ENCODE measurements around the gene ARHGEF18.
"Not testable (repeated sequence)": the region's sequence is repeated elsewhere in the genome, so short reads cannot be mapped to it uniquely, and the experiment has no call there.

ARHGEF18 gene

DNA sequence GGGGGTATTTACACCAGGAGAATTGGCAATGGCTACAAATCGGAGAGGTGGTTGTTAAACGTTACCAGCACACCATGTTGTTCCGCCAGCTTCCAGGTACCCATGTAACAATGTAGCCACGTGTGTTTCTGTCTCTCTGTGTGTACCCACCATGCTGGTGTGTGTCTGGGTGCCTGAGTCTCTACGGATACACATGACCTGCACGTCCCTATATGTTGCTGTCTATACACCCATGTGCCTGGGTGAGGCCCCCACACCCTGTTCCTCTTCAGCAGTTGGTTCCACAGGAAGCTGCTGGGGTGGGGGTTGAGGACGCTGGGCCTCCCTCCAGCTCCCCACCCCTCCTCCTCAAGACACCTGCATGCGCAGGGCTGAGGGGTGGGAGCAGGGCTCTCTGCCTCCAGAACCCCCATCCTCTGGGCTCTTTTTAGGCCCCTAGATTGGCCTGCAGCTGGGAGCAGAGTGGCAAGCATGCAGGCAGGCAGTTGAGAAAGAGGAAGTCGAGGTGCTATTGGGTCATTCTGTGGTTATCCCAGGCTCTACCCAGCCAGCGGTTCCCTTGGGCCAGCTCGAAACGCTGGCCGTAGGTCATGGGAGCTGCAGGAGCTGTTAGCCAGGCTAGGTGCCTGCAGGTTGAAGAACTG, at the start of gene ARHGEF18:
Gene ARHGEF18, plus strand, starts transcription at position 351 of the 644 bp plus-strand sequence. CDS start 13,954 bp downstream, outside the sequence.
- no peak for DNase-seq

GRCh38 chr19:7301525-7301924, 47.2 kb upstream of the ARHGEF18 start:
- no peak for DNase-seq

DNA sequence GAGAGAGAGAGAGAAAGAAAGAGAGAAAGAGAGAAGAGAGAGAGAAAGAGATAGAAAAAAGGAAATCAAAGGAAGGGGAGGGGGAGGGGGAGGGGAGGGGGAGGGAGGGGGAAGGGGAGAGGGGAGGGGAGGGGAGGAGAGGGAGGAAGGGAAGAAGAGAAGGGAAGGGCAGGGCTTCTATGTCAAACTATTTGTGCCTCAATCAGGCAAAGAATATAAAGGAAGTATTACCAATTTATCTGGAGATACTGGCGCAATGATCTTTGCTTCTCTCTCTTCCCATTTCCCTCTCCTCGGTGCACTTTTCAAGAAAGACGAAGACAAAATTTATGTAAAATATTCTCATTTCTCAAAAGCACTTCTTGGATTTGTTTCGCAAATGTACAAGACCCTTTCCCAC, 45.3 kb upstream of the ARHGEF18 start:
- DNase-seq = no peak

- no peak for DNase-seq
These were observed 44.5 kb upstream of the ARHGEF18 start for GRCh38 chr19:7304200-7304599.

DNA sequence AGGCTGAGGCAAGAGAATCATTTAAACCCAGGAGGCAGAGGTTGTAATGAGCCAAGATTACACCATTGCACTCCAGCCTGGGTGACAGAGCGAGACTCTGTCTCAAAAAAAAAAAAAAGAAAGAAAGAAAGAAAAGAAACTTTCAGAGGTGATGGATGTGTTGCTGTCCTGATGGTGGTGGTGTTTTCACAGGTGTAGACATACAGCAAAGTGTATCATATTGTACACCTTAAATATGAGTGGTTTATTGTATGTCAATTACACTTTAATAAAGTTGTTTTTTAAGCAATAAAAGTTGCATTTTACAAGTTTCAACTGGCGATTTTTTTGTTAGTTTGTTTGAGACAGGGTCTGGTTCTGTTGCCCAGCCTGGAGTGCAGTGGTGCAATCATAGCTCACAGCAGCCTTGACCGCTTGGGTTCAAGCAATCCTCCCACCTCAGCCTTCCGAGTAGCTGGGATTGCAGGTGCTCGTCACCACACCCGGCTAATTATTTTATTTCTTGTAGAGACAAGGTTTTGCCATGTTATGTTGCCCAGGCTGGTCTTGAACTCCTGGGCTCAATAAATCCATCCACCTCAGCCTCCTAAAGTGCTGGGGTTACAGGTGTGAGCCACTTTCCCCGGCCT, 41.0 kb upstream of the ARHGEF18 start:
- DNase-seq = no peak

- not testable (repeated sequence) for DNase-seq
These were observed 40.4 kb upstream of the ARHGEF18 start for GRCh38 chr19:7308327-7308726.

DNA sequence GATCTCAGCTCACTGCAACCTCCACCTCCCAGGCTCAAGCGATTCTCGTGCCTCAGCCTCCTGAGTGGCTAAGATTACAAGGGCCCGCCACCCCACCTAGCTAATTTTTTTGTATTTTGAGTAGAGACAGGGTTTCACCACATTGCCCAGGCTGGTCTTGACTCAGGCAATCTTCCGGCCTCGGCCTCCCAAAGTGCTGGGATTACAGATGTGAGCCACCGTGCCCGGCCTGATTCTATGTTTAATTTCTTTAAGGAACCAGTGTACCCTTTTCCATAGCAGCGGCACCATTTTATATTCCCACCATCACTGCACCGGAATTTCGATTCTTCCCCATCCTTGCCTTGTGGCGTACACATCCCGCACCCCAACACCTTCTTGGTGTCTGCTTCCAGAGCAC, 36.8 kb upstream of the ARHGEF18 start:
- DNase-seq = no peak

DNA sequence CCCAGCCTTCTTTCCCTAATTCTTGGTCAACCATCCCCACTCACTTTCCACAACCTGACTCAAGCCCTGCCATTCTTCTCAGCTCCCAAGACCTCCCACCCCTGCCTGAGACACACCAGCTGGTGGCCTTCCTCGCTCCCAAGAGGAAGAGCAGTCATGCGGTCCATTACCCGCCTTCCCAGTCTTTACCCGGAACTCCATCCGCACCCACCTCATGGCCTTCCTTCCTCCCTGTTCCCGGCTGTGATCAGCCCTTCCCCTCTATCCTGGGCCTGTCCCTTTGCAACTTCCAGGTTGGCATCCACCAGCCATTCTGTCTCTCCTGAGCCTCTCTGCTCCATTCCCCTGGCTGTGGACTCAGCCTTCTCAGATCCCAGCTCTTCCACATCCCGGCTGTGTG, 35.9 kb upstream of the ARHGEF18 start:
- DNase-seq = no peak

GRCh38 chr19:7318176-7318575, 30.6 kb upstream of the ARHGEF18 start:
- DNase-seq = no peak

DNA sequence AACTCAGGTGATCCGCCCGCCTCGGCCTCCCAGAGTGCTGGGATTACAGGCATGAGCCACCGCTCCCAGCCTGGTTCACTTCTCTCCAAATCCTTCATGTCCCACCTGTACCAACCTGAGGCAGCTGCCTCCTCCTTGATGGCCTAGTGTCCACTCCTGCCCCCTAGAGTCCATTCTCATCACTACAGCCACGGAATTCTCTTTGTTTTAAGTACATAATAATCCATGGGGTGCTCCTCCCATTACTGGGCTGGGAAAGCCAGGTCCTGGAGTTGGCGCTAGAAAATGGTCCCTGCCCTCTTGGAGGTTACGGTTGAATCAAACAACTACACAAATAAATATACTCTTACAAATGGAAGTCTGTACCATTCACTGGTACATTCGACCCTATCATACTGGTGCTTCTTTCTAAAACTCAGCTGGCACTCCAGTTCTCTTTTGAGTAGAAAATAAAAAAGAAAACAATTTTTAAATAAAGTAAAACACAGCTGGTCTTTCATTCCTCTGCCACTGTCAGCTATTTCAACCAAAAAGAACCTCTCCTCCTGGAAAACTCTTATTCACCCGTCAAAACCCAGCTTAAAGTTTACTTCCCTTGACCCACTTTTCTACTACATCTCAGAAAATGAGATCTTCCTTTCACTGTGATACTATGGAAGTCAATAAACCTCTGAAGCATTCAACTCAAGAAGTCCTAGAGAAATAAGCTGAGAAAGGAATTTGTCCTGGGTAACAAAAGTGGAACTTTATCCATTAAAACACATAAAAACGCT, 22.4 kb upstream of the ARHGEF18 start:
- peak in 1 of 3 experiments; percentile 8 for DNase-seq

- DNase-seq = no peak
These were observed 20.9 kb upstream of the ARHGEF18 start for GRCh38 chr19:7327802-7328201.

DNA sequence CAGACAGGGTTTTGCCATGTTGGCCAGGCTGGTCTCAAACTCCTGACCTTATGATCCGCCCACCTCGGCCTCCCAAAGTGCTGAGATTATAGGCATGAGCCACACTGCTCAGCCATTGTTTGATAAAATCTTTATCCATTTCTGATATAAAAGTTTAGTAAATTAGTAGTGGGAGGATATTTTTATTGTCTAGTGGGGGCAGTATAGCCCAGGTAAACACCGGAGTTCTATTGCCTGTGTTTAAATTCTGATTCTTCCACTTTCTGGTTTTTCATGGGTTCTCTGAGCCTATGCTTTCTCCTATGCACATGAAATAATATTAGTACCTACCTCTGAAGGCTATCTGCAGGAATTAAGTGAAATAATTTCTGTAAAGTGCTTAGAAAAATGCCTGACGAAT, 20.1 kb upstream of the ARHGEF18 start:
- no peak for DNase-seq

DNA sequence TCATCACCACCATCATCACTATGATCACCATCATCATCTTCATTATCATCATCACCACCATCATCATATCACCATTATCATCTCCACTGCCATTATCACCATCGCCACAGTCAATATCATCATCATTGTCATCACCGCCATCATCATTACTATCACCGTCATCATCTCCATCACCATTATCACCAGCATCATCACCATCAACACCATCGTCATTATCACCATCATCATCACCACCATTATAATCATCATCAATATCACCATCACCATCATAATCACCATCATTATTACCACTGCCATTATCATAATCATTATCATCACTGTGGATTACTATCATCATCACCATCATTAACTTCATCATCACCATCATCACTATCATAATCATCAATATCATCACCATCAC, 17.3 kb upstream of the ARHGEF18 start:
- DNase-seq = no peak

DNA sequence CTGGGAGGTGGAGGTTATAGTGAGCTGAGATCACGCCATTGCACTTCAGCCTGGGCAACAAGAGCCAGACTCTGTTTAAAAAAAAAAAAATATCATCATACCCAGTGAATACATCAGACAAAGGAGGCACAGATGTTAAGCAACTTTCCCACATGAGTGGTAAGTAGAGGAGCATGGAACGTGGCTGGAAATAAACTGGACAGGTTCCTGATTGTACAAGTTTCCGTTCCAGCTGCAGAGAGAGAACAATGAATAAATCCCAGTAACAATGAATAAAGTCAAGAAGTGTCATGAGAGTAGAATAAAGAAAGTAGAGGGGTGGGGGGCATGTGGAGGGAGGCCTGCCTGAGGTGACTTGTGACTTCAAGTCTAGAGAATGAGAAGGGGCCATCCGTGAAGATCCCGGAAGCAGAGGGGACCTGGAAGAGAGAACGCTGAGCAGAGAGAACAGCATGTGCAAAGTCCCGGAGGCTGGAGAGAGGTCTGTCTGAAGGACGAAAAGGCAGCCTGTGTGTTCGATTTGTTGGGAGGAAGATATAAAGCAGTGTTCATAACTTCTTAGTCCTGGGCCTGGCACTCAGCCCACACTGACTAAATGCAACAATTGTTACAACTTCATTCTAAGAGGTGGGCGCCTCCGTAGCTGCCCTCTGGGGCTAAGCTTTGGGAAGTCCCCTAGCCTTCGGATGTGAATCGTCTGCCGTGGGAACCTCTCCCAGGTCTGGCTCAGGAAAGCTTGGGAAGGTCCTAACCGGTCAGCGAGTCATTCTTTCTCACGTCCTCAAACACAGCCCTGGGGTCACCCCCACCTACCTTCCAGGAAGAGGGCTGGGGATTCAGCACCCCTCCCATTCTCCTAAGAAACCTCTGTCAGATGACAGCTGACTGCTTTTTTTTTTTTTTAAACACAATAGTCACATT, 15.3 kb upstream of the ARHGEF18 start:
- DNase-seq = no peak

DNA sequence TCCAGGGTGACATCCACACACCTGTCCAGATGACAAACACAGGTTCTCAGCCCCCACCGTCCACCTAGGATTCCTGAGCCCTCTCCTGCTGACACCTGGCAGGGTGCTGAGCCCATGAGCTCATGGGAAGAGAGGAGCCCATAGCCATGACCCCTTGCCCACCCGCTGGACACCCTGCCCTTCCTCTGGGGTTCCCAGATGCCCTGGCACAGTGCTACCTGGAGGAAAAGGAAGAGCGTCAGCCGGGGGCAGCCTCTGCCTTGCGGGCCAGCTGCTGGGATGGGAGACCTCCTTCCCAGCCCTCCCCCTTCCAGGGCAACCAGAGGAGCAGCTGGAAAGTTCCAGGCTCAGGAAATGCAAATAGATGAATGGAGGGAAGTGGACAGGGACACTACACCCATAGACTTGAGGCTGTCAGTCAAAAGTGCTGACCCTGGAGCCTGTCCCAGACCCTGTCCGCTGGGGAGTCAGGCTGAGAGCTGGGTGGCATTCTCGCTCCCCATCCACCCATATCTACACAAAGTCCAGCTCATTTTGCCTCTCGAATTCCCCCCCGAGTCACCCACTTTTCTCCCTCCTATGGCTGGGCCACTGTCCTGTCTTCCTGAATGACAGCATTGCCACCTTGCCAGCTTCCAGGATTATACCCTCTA, 12.3 kb upstream of the ARHGEF18 start:
- DNase-seq = no peak

GRCh38 chr19:7337380-7338194, 11.2 kb upstream of the ARHGEF18 start:
- no peak for DNase-seq

DNA sequence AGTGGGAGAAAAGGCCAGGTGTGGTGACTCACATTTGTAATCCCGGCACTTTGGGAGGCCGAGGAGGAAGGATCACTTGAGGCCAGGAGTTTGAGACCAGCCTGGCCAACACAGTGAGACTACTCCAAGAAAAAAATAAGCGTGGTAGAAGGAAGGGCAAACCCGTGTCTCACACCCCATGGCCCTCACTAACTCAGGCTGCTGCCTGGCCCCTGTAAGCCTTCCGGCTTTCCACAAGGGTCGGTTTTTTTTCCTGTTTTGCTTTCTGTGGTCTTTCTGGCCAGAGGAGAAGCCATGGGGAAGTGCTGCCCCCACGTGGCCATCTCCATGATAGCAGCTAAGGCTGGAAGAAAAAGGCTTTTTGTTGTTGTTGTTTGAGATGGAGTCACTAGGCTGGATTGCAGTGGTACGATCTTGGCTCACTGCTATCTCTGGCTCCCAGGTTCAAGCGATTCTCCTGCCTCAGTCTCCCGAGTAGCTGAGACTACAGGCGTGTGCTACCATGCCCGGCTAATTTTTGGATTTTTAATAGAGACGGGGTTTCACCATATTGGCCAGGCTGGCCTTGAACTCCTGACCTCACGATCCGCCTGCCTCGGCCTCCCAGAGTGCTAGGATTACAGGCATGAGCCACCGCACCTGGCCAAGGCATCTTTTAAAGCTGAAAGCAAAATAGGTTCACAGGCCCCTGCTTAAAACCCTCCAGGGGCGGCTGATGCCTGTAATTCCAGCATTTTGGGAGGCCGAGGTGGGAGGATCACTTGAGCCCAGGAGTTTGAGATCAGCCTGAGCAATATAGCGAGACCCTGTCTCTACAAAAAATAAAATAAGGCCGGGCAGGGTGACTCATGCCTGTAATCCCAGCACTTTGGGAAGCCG, 7.5 kb upstream of the ARHGEF18 start:
- peak; percentile 42 to 92 (median 82) for DNase-seq

- DNase-seq = no peak
These were observed 6.6 kb upstream of the ARHGEF18 start for GRCh38 chr19:7342143-7342542.

- no peak for DNase-seq
These were observed 2.2 kb upstream of the ARHGEF18 start for GRCh38 chr19:7346488-7346971.

GRCh38 chr19:7346997-7347396, 1.7 kb upstream of the ARHGEF18 start:
- DNase-seq = not testable (repeated sequence)

Measured in NCI-H1417 (cell line).